Forelimb muscle (tissue), 1 donor: ENCODE results near the gene ZNF273. TPM values are rescaled to one million over a fixed set of nuclear protein-coding genes. Genes with fewer than 3 reads are reported as not detected.
"Not testable (repeated sequence)": the region's sequence is repeated elsewhere in the genome, so short reads cannot be mapped to it uniquely, and the experiment has no call there.

Experiments
- DNase-seq: peaks from one replicate; pipeline ENCODE4 v3.0.0-alpha.2; 2013; ENCODE audit warnings: low read depth
- polyA plus RNA-seq: library from polyadenylated mRNA; unstranded; fragments of 120-200 nt; gene quantifications from one replicate; pipeline ENCODE4 v1.2.1, GENCODE V29; 2013; ENCODE audit not compliant: insufficient read length

The ZNF273 gene
- polyA plus RNA-seq, 1 donor: 4.5 TPM

DNA sequence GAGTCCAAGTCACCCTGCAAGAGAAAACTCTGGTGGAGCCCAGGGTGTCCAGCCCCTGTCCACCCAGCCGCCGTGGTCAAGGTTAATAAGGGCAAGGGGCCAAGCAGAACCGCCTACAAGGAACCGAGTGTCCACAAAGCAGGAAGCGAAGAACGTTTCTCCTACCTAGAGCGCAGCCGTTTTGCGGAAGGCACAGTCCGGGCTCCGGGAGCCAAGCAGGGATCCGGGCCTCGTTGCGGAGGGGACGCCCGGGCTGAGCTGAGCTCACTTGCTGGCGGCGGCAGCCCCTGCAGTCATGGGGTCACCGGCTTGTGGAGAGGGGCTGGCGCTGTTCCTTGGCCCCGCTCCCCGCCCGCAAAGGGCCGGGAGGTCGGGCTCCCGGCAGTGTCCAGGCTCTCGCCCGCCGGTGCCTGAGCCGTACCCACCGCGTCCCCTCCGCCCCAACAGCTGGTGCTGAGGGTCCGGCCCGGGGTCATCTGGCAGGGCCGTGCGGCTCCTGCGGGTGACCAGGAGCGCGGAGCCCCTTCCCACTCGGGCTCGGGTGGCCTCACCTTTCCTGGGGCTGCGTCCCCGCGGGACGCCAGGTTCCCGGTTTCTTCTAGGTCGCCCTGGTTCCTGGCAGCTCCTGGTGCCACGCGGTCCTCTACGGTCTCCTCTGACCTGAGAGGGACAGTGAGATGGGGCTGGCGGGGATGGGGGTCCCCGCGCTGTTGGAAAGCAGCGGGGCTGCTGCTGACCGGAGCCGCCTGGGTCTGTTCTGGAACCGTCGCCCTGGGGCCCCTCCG is 14.0 kb upstream of the ZNF273 start:
- DNase-seq: no peak

DNA sequence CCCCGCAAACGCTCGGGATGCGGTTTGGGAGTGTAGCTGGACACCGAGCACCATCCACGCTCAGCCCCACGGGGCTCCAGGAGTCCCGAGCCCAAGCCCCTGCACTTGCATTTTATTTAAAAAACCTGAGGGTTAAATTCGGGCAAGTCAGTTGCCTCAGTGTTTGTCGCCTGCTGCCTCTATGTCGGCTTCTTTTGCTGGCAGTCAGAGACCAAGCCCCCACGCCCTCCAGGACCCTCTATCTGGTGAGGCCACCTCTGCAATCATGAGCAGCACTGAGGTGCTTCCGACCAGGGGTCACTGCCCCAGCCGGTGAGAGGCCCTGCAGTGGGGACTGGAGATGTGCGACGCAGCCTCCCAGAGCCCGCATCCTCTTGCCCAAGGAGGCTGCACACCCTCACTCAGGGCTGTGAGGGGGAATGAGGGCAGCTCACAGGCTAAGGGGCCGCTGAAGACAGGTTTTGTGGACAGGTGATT is 13.3 kb upstream of the ZNF273 start:
- DNase-seq: no peak

DNA sequence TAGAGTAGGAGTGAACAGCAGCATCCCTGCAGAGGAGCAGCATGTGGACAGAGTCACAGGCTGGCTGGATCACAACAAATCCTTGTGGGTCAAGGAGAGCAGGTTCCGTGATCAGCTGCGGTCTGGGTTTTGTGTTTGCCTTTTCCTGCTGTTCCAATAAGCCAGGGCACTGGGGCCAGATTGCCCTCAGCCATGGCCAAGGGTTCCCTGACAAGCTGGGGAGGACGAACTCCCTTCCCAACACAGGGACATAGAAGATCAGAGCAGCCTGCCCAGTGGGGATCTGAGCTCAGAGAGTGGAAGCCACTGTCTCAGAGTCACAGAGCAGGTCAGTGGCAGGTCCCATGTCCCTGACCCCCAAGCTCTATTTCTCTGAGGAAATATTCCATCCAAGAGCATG is 12.8 kb upstream of the ZNF273 start:
- DNase-seq: not testable (repeated sequence)

DNA sequence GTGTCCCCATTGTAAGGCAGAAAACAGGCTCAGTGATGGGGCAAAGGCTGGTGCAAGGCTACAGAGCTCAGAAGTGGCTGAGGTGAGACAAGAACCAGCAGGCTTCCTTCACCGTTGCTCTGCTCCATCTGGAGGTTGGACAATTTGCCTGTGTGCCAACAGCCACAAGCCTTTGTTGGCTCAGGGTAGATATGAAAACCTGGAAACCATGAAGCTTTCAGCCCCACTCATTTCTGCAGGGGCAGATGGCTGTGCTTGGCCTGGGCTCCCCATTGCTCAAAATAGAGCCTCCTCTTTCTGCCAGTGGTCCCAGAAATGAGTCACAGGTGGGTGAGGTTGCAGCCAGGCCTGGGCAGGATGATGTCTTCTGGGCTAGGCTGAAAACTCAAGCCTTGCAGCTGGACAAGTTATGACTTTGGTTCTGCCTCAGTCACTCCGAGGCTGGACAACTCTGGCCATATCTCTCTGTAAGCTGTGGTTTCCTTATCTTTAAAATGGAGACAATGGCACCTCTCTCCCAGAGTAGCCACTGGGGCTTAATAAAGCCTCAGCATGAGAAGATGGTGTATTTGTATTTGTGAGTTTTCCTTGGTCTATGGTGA is 12.2 kb upstream of the ZNF273 start:
- no peak for DNase-seq

DNA sequence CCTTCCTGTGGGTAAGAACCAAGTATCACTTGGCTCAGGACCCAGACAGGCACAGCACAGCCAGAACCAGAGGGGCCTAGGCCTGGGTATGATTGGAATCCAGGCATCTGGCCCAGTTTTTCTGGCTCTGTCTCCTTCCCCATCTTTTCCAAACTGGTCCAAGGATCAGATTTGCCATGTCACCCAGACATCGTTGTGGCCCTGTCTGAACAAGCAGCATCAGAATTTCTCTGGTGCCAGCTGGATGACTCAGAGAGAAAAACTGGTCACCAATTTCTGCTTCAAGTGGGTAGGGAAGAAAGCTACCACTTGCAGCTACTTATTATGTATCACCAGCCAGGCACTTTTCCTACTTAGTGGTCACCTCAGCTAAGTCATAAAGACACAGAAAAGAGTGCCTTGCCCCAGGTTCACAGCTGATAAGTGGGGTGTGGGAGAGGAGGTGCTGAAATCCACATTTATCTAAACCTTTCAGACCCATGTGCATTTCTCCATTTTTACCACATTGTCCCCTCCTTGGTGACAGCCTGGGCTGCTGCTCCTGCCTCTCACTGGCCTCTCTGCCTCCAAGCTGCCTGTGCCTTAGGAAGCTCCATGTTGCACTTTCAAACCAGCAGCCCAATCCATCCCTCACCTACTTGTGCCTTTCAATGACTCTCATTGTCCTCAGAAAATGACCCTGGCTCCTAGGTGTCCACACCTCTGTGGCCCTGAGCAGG is 11.6 kb upstream of the ZNF273 start:
- DNase-seq: not testable (repeated sequence)

DNA sequence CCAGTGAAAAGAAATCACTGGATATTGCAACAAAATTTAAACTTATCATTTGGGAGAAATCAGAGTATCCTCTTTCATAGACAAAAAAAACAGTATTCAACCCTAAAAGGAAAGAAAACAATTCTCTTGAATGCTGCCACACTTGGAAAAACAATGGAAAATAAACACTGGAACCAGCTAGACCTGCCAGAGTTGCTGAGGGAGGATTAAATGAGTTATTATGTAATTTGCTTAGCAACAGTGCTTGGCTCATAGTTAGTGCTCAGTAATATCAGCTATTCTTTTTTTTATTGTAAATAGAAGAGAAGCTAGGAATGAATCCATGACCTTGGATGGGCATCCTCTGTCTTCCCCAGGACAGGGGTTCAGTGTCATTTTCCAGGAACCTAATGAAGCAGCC is 11.0 kb upstream of the ZNF273 start:
- DNase-seq: no peak

DNA sequence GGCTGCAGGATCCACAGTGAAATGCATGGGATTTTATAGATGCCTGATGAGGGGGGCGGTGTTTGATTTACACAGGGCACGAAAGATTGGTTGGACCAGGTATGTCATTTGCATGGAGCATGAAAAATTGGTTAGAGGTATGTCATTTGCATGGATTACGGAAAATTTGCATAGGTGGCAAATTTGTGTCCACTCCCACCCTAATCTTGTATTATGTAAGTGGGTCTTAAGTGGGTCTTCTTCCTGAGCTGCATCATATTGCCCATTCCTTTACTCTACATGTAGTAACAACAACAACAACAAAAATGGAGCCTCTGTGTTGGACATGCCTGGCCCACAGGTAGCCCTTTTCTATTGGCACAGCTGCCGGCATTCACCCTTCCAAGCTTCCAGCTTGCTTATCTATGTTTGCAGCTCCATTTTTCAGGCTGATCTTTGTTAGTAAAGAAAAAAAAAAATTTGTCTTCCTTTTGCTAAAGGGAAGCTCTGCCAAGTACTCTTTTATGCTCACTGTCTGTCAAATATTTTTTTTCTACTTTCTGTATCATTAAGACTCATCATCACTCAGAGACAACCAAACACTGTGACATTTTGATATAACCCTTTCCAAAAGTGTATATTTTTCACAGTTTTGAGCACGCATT is 10.3 kb upstream of the ZNF273 start:
- DNase-seq: no peak

DNA sequence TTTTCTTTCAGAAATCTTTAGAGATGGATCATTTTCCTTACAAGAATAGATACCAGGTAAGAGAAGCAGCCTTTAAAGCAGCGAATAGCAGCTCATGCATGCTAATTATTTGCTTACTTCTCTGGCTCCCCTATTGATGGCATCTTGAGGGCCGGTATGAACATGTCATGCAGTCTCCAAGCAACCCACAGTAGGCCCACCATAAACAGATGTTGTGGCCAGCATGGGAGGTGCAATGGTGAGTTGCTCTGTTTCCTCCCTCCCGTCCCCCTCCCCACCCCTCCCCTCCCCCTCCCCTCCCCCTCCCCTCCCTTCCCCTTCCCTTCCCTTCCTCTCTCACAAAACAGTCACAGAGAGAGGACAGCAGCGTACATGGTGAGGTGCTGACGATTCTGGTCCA is 9.7 kb upstream of the ZNF273 start:
- no peak for DNase-seq

DNA sequence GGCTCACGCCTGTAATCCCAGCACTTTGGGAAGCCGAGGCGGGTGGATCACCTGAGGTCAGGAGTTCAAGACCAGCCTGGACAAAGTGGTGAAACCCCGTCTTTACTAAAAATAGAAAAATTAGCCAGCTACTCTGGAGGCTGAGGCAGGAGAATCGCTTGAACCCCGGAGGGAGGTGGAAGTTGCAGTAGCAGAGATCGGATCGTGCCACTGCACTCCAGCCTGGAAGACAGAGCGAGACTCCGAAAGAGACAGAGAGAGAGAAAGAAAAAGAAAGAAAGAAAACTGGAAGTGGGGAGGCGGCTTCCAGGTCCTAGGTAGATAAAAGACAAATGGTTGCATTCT is 640 bp upstream of the ZNF273 start:
- DNase-seq: not testable (repeated sequence)

DNA sequence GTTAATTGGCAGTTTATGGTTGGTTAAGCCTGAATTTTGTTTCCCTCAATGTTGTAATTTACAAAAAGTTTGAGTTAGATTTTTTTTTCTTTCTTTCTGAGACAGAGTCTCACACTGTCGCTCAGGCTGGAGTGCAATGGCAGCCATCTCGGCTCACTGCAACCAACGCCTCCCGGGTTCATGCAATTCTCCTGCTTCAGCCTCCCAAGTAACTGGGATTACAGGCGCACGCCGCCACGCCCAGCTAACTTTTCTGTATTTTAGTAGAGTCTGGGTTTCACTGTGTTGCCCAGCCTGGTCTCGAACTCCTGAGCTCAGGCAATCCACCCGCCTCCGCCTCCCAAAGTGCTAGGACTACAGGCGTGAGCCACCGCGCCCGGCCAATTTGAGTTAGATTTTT is 935 bp downstream of the ZNF273 start:
- no peak for DNase-seq

DNA sequence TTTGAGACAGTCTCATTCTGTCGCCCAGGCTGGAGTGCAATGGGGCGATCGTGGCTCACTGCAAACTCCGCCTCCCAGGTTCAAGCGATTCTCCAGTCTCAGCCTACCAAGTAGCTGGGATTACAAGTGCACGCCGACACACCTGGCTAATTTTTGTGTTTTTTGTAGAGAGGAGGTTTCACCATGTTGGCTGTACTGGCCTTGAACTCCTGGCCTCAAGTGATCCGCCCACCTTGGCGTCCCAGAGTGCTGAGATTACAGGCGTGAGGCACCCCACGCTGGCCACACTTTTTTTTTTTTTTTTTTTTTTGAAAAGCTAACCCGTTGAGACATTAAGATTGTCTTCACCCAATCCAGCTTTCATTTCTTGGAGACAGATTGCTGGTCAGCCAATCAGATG is 2.1 kb downstream of the ZNF273 start:
- DNase-seq: no peak

DNA sequence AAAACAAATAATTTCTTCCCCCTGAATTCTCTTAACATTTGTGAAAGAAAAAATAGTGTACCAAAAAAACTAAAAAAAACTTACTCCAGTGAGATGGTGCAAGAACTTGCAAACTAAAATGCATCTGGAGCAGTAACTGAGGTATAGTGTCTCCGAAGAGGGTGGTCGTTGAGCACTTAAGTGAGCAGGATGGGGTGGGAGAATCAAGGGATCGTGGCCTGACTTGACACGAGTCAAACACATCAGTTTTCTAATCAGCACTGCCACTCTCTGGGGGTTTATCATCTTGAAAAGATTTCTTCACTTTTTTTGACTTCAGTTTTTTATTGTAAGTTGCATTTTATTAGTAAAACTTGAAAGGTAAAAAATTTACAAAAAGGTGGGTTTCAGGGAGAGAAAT is 2.5 kb downstream of the ZNF273 start:
- DNase-seq: no peak

DNA sequence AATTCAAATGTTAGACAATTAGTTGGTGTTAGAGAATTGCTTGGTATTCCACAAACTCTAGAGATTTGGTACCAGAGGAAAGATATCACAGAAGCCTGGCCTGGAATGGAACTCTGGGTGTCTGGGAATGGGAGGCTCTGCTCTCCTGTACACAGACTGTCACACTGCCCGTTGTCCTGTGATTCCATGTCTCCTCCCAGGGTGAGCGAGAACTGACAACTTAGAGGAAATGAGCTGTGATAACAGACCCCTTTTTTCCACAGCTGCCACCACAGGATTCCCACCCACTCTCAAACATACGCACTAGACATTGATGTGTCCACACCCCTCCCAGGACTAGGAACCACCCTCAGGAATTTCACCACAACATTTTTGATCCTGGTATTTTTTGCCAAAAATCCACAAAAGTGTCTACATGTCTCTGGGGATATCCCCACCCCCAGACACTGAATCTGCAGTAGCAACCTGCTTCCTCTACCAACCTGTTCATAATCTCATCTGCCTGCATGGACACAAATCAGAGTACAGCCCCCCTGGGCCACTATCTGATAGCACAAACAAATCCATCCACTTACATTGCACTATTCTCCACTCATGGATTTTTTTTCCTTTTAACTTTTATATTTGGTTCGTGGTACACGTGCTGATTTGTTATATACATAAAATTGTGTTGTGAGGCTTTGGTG is 4.7 kb downstream of the ZNF273 start:
- no peak for DNase-seq

DNA sequence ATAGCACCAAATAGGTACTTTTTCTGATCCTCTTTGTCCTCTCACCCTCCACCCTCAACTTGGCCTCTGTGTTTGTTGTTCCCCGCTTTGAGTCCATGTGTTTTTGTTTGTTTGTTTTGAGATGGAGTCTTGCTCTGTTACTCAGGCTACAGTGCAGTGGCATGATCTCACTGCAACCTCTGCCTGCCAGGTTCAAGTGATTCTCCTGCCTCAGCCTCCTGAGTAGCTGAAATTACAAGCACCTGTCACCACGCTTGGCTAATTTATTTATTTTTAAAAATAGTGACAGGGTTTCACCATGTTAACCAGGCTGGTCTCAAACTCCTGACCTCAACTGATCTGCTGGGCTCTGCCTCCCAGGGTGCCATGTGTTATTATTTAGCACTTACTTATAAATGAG is 5.3 kb downstream of the ZNF273 start:
- no peak for DNase-seq

DNA sequence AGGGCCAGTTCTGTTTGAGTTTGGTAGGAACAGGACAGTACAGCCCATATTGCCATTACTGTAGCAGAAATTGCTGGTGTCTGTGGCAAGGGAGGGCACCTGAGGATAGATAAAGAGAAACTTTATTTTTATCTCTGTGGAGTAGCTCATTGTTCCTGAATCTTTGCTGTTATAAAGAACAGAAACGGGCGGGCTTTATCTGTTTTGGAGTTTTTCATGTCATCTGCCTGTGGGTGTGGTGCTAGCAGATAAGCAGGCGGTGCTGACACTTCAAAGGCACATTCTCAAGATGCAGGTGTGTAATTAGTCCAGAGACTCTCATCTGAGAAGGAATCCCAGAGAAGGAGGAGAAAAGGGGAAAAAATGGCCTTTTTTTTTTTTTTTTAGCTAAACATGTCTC is 11.5 kb downstream of the ZNF273 start:
- no peak for DNase-seq

DNA sequence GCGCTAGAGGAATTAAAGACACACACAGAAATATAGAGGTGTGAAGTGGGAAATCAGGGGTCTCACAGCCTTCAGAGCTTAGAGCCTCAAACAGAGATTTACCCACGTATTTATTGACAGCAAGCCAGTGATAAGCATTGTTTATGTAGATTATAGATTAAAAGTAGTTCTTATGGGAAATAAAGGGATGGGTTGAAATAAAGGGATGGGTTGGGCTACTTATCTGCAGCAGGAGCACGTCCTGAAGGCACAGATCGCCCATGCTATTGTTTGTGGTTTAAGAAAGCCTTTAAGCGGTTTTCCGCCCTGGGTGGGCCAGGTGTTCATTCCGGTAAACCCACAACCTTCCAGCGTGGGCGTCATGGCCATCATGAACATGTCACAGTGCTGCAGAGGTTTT is 12.2 kb downstream of the ZNF273 start:
- not testable (repeated sequence) for DNase-seq

DNA sequence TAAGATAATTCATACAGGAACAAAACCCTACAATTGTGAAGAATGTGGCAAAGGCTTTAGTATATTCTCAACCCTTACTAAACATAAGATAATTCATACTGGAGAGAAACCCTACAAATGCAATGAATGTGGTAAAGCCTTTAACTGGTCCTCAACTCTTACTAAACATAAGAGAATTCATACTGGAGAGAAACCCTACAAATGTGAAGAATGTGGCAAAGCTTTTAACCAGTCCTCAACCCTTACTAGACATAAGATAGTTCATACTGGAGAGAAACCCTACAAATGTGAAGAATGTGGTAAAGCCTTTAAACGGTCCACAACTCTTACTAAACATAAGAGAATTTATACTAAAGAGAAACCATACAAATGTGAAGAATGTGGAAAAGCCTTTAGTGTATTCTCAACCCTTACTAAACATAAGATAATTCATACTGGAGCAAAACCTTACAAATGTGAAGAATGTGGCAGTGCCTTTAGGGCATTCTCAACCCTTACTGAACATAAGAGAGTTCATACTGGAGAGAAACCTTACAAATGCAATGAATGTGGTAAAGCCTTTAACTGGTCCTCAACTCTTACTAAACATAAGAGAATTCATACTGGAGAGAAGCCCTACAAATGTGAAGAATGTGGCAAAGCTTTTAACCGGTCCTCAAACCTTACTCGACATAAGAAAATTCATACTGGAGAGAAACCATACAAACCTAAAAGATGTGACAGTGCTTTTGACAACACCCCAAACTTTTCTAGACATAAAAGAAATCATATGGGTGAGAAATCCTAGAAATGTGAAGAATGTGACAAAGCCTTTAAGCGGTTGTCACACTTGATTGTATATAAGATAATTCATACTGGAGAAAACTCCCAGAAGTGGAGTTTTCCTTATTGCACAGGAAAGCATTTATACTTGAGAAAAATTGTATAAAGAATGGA is 25.4 kb downstream of the ZNF273 start:
- not testable (repeated sequence) for DNase-seq

DNA sequence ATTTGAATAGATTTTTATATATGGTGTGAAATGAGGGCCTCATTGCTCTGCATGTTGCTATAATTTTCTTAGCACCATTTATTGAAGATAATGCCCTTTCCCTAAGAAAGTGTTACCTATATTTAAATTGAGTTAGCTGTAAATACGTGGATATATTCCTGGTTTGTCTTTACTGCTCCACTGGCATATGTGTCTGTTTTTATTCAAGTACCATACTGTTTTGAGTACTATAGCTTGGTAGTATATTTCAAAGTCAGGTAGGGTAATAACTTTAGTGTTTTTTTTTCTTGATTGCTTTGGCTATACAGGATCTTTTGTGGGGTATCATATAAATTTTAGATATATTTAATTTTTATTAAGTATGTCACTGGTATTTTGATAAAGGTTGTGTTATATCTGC is 31.4 kb downstream of the ZNF273 start:
- DNase-seq: no peak

DNA sequence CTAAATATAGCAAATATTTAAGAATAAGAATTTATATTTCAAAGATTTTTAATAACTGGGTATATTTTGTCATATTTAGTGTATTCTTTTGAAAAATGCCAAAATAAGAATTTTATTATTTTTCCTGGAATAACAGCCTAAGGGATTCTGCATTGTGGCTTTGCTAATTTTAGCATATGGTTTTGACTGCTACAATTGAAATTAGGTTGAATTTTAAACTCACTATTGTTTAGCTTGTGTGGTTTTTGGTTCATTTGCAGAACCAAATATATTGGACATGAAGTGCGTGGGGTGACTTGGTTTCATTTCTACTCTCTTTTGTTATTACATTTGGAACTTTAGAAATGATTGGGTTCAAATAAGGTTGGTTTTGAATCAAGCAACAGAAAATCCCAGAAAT is 35.5 kb downstream of the ZNF273 start:
- DNase-seq: no peak

DNA sequence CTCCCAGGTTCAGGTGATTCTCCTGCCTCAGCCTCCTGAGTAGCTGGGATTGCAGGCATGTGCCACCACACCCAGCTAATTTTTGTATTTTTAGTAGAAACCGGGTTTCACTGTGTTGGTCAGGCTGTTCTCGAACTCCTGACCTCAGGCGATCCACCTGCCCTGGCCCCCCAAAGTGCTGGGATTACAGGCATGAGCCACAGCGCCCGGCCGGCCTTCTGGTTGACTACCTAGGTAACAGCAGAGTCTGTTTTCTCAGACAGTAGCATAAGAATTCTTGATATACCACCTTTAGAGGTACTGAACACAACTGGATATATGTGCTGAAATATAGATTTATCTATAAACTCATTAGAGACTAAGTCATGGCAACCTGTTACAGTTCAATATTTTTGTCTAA is 36.9 kb downstream of the ZNF273 start:
- DNase-seq: not testable (repeated sequence)
